CD14-positive monocyte (primary cell): ENCODE measurements around the gene HTRA3. TPM values are rescaled to one million over a fixed set of nuclear protein-coding genes. Genes with fewer than 3 reads are reported as not detected.
A peak's percentile ranks its signal among the peaks of the same experiment; 100 is the strongest.

Source experiments
- DNase-seq, 3 donors: peaks; one replicate each; pipeline ENCODE4 v3.0.0-alpha.2; 2011 to 2022
- H2AFZ ChIP-seq: 2 replicates; pipeline ENCODE4 v1.6.0; 2012; ENCODE audit warnings: mild to moderate bottlenecking, low read depth, low read length, inconsistent platforms; ENCODE audit not compliant: insufficient read depth, poor library complexity, severe bottlenecking
- H3K27ac ChIP-seq, 2 donors: 1 replicate in 1 of 2; 2 replicates in 1 of 2; pipeline ENCODE4 v1.5.1; 2012 to 2013; ENCODE audit warnings: low read length in 2 of 2, control low read depth in 1 of 2, inconsistent platforms in 1 of 2, low read depth in 1 of 2, mild to moderate bottlenecking in 1 of 2
- H3K27me3 ChIP-seq, 2 donors: one replicate each; pipeline versions ENCODE4 v1.6.0 to v1.6.1; 2011 to 2013; ENCODE audit warnings: low read length in 2 of 2; ENCODE audit not compliant: control insufficient read depth in 2 of 2, insufficient read depth in 2 of 2
- H3K36me3 ChIP-seq, 2 donors: replicated peaks in 1 of 2; 1 replicate in 1 of 2; 2 replicates in 1 of 2; pipeline versions ENCODE4 v1.5.1 to v1.6.1; 2012 to 2013; ENCODE audit warnings: low read length in 2 of 2, control low read depth in 1 of 2, inconsistent platforms in 1 of 2, mild to moderate bottlenecking in 1 of 2; ENCODE audit not compliant: insufficient read depth in 2 of 2, control insufficient read depth in 1 of 2
- H3K4me1 ChIP-seq, 2 donors: 1 replicate in 1 of 2; 2 replicates in 1 of 2; pipeline versions ENCODE4 v1.5.1 to v1.6.1; 2012 to 2013; ENCODE audit warnings: low read length in 2 of 2, control low read depth in 1 of 2, inconsistent platforms in 1 of 2, mild to moderate bottlenecking in 1 of 2, moderate library complexity in 1 of 2; ENCODE audit not compliant: insufficient read depth in 2 of 2, control insufficient read depth in 1 of 2
- H3K4me2 ChIP-seq: replicated peaks from 2 replicates; pipeline ENCODE3; 2012; ENCODE audit warnings: low read length, moderate library complexity, mild to moderate bottlenecking; ENCODE audit not compliant: poor library complexity, severe bottlenecking; ENCODE audit errors: extremely low read depth
- H3K4me3 ChIP-seq, 3 experiments: fragments of 200-600 bp in 1 of 3; sonication (generic) in 1 of 3; replicated peaks in 1 of 3; 1 replicate in 2 of 3; 2 replicates in 1 of 3; pipeline ENCODE4 v1.5.1; 2011 to 2013; ENCODE audit warnings: low read length in 3 of 3, mild to moderate bottlenecking in 3 of 3, control low read depth in 2 of 3, low read depth in 2 of 3, inconsistent platforms in 1 of 3, moderate library complexity in 1 of 3
- H3K79me2 ChIP-seq: 2 replicates; pipeline ENCODE4 v1.6.0; 2012; ENCODE audit warnings: mild to moderate bottlenecking, control low read depth, inconsistent platforms, low read length, moderate library complexity; ENCODE audit not compliant: insufficient read depth
- H3K9ac ChIP-seq: 2 replicates; pipeline ENCODE4 v1.6.0; 2017; ENCODE audit warnings: low read length, mild to moderate bottlenecking; ENCODE audit not compliant: insufficient read depth, poor library complexity, severe bottlenecking
- H3K9me3 ChIP-seq, 2 donors: replicated peaks in 1 of 2; 1 replicate in 1 of 2; 2 replicates in 1 of 2; pipeline versions ENCODE4 v1.5.1 to v1.6.1; 2012 to 2013; ENCODE audit warnings: low read length in 2 of 2, control low read depth in 1 of 2; ENCODE audit not compliant: control insufficient read depth in 1 of 2, insufficient read depth in 1 of 2
- H4K20me1 ChIP-seq: 2 replicates; pipeline ENCODE4 v1.6.0; 2012; ENCODE audit warnings: mild to moderate bottlenecking, low read length, control low read depth, moderate library complexity; ENCODE audit not compliant: insufficient read depth
- H3K27ac Mint-ChIP-seq, 7 donors: one replicate each; pipeline ENCODE4 v1.8.0; 2020; ENCODE audit warnings: mild to moderate bottlenecking in 7 of 7, mixed read lengths in 7 of 7, moderate library complexity in 6 of 7, inconsistent platforms in 2 of 7
- H3K27me3 Mint-ChIP-seq, 3 donors: one replicate each; pipeline ENCODE4 v1.8.0; 2021 to 2022; ENCODE audit warnings: low read depth in 3 of 3, mild to moderate bottlenecking in 3 of 3, mixed read lengths in 3 of 3, moderate library complexity in 3 of 3, inconsistent platforms in 1 of 3
- H3K36me3 Mint-ChIP-seq, 2 donors: one replicate each; pipeline ENCODE4 v1.8.0; 2020; ENCODE audit warnings: mixed read lengths in 2 of 2, inconsistent platforms in 1 of 2, mild to moderate bottlenecking in 1 of 2
- H3K4me1 Mint-ChIP-seq: one replicate; pipeline ENCODE4 v1.8.0; 2020; ENCODE audit warnings: mild to moderate bottlenecking, mixed read lengths
- H3K4me3 Mint-ChIP-seq, 2 donors: one replicate each; pipeline ENCODE4 v1.8.0; 2020; ENCODE audit warnings: mild to moderate bottlenecking in 2 of 2, mixed read lengths in 2 of 2, moderate library complexity in 1 of 2
- H3K9me3 Mint-ChIP-seq, 7 donors: one replicate each; pipeline ENCODE4 v1.8.0; 2020 to 2022; ENCODE audit warnings: mixed read lengths in 7 of 7, mild to moderate bottlenecking in 6 of 7, moderate library complexity in 6 of 7, inconsistent platforms in 2 of 7
- WGBS: methylation state at CpG from one replicate; pipeline ENCODE4 v1.1.5; 2013; ENCODE audit warnings: missing lambda C conversion rate; ENCODE audit not compliant: insufficient coverage; 5-methylcytosine and 5-hydroxymethylcytosine counted together
- intact Hi-C, 2 donors: fragments of 100-400 bp; cut with micrococcal nuclease; formaldehyde crosslinking; loops; one replicate each; pipeline versions ENCODE4 v1.15.0 to v1.15.1; 2023
- polyA plus RNA-seq, 3 donors: library from polyadenylated mRNA; depleted of rRNA in 1 of 3; unstranded in 2 of 3; stranded (reverse) in 1 of 3; fragments of 300-500 nt in 2 of 3; fragments of >200 nt in 1 of 3; fragmentation: Illumina TruSeq in 2 of 3; gene quantifications; 1 replicate in 2 of 3; 2 replicates in 1 of 3; pipeline ENCODE4 v1.2.3, GENCODE V29; 2012 to 2021
- TF ChIP-seq, protein P1 (sequence below): fragments of 200-600 bp; IDR thresholded peaks from one replicate; pipeline ENCODE4 v1.8.0; 2022; ENCODE audit warnings: antibody characterized with exemption, mild to moderate bottlenecking

The HTRA3 gene
- polyA plus RNA-seq, 3 donors: not detected

DNA sequence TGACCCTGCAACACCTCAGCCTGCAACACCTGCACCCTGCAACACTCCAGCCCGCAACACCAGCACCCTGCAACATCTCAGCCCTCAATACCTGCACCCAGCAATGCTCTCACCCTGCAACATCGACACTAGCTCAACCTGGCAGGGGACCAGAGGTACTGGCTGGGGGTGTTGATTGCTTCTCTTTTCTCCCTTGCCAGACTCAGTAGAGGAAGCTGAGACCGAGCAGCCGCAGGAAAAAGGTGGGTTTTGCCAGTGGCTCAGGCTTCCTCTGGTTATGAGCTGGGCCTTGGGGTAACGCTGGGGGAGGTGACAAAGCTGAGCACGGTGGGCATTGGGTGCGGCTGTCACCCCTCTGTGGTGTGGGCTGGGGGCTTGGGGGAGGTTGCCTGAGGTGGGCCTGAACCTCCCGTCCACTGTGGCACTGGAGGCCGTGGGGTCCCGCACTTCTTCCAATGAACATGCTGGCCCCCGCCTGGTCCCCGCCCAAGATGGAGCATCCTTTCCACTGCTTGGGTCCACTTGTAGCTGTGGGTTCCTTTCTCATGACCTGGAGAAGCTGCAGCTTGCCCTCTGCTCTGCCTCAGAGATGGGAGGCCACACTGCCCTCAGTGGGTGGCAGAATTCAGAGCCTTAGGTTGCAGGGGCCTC, 44.5 kb upstream of the HTRA3 start:
- no peak for DNase-seq
- no peaks in the 10 kb centered on the region for H3K27me3 ChIP-seq
- TF ChIP-seq, protein P1, sequence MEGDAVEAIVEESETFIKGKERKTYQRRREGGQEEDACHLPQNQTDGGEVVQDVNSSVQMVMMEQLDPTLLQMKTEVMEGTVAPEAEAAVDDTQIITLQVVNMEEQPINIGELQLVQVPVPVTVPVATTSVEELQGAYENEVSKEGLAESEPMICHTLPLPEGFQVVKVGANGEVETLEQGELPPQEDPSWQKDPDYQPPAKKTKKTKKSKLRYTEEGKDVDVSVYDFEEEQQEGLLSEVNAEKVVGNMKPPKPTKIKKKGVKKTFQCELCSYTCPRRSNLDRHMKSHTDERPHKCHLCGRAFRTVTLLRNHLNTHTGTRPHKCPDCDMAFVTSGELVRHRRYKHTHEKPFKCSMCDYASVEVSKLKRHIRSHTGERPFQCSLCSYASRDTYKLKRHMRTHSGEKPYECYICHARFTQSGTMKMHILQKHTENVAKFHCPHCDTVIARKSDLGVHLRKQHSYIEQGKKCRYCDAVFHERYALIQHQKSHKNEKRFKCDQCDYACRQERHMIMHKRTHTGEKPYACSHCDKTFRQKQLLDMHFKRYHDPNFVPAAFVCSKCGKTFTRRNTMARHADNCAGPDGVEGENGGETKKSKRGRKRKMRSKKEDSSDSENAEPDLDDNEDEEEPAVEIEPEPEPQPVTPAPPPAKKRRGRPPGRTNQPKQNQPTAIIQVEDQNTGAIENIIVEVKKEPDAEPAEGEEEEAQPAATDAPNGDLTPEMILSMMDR: no peak
- H3K27ac ChIP-seq: no peak overlapping the region
- no peaks in the 10 kb centered on the region for H3K9me3 ChIP-seq
- no peak overlapping the region for H2AFZ ChIP-seq
- peaks cover 24% of the 10 kb centered on the region for H3K79me2 ChIP-seq
- Mint-ChIP-seq H3K4me1 (peaks cover 66% of the 10 kb centered on the region), H3K9me3 (peaks cover 0 to 1% (median 0%) of the 10 kb centered on the region in 7 donors), H3K36me3 (peaks cover 60 to 82% of the 10 kb centered on the region in 2 donors), H3K4me3 (no peak overlapping the region), H3K27me3 (peaks cover 0 to 7% (median 2%) of the 10 kb centered on the region in 3 donors), H3K27ac (peak overlapping the region in 1 of 7 donors; percentile 16)
- no peak overlapping the region for H3K9ac ChIP-seq
- H3K4me2 ChIP-seq: no peak overlapping the region
- H3K4me1 ChIP-seq: peaks cover 68 to 78% of the 10 kb centered on the region in 2 donors
- H3K4me3 ChIP-seq: no peak overlapping the region
- H3K36me3 ChIP-seq: peaks cover 71 to 74% of the 10 kb centered on the region in 2 donors
- H4K20me1 ChIP-seq: peaks cover 93% of the 10 kb centered on the region
- 10% methylated on average over 8 of the region's 12 CpGs for WGBS
- intact Hi-C loops: loop anchor here (5.0 kb wide), 2 partner anchors 48 to 53 kb away; no protein-coding TSS in a partner anchor

DNA sequence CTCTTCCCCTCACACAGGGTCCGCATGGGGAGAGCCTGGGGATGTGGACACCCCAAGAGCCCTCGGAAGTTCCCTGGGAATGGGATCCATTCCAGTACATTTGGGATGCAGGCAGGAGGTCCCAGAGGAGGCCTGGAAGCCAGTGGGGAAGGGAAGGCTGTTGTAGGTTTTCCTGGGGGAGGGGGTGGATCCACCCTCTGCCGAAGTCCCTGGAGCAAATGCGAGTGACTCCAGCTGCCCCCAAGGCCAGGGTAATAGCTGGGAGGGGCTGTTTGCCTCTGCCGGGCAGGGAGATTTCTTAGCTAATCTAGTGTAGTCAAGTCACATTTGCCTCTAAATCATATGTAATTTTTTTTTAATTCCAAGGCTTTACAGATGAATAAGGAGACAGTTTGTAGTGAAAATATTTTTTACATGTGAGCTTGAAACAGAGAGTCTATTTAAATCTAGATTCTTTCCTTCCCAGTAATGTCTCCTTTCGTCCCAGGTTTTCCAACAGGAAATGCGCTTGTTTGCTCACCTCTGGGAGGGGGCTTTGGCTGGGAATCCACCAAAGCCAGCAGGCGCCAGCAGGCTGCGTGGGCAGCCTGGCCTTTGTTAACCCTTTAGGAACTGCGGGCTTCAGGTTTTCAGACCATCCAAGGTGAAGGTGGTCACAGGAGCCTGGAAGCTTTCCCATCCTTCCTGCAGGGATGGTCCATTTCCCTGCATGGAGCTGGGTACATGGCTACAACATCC, 43.7 kb upstream of the HTRA3 start:
- H4K20me1 ChIP-seq: peaks cover 93% of the 10 kb centered on the region
- H3K4me3 Mint-ChIP-seq: no peak overlapping the region
- no peaks in the 10 kb centered on the region for H3K9me3 ChIP-seq
- H3K9me3 Mint-ChIP-seq: peaks cover 0 to 1% (median 0%) of the 10 kb centered on the region in 7 donors
- no peak overlapping the region for H3K4me3 ChIP-seq
- intact Hi-C loops: no loop called here
- no peak overlapping the region for H3K27ac ChIP-seq
- peaks cover 0 to 7% (median 2%) of the 10 kb centered on the region in 3 donors for H3K27me3 Mint-ChIP-seq
- 84% methylated on average over 5 of the region's 10 CpGs for WGBS
- H3K36me3 Mint-ChIP-seq: peaks cover 57 to 74% of the 10 kb centered on the region in 2 donors
- H3K4me1 ChIP-seq: peaks cover 61 to 70% of the 10 kb centered on the region in 2 donors
- no peak for DNase-seq
- H3K4me1 Mint-ChIP-seq: peaks cover 62% of the 10 kb centered on the region
- no peak overlapping the region for H3K4me2 ChIP-seq
- no peak overlapping the region for H3K27ac Mint-ChIP-seq
- H2AFZ ChIP-seq: no peak overlapping the region
- no peak overlapping the region for H3K9ac ChIP-seq
- peaks cover 24% of the 10 kb centered on the region for H3K79me2 ChIP-seq
- peaks cover 64 to 70% of the 10 kb centered on the region in 2 donors for H3K36me3 ChIP-seq
- TF ChIP-seq, protein P1: no peak
- no peaks in the 10 kb centered on the region for H3K27me3 ChIP-seq
